Stomach smooth muscle (tissue), 2 donors: Measurements from ENCODE around the gene DST.

ENCODE experiments used
- H3K27ac ChIP-seq: one replicate; pipeline ENCODE4 v1.7.0; 2013; ENCODE audit warnings: mild to moderate bottlenecking, low read length, inconsistent platforms
- H3K27me3 ChIP-seq, 2 donors: one replicate each; pipeline ENCODE4 v1.7.0; 2013; ENCODE audit warnings: low read length in 2 of 2; ENCODE audit not compliant: insufficient read depth in 2 of 2, control insufficient read depth in 1 of 2
- H3K36me3 ChIP-seq, 2 donors: one replicate each; pipeline ENCODE4 v1.7.0; 2013; ENCODE audit warnings: low read length in 2 of 2; ENCODE audit not compliant: control insufficient read depth in 2 of 2, insufficient read depth in 2 of 2
- H3K4me1 ChIP-seq: one replicate; pipeline ENCODE4 v1.7.0; 2013; ENCODE audit warnings: low read length; ENCODE audit not compliant: control insufficient read depth, insufficient read depth
- H3K4me3 ChIP-seq, 2 donors: one replicate each; pipeline ENCODE4 v1.7.0; 2013; ENCODE audit warnings: low read length in 2 of 2
- H3K9ac ChIP-seq, 2 donors: one replicate each; pipeline ENCODE4 v1.7.0; 2013; ENCODE audit warnings: low read length in 2 of 2, mild to moderate bottlenecking in 1 of 2
- H3K9me3 ChIP-seq, 2 donors: one replicate each; pipeline ENCODE4 v1.7.0; 2013; ENCODE audit warnings: low read length in 2 of 2; ENCODE audit not compliant: control insufficient read depth in 2 of 2
- donor health status: healthy.
- donor health status: Pancreatic carcinoma.

DST gene

DNA sequence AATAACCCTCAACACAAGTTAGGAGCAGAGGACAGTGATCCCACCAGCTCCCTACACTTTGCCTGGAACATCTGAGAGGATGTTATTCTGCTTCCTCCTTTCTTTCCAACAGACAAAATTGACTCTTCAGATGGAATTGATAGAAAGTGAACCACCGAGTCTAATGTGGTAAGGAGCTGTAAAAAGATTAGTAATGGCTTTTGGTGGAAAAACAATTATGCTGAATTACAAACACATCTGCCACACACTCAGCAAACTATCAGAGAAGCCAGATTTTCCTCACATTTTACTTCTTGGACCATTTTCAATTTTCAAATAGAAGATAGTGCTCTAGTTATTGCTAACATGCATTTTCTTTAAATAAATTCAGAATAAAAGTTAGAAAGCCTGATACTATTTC, 223.5 kb downstream of the DST start:
- Histone ChIP-seq H3K9ac (no peak overlapping the region), H3K27me3 (no peaks in the 10 kb centered on the region), H3K9me3 (no peaks in the 10 kb centered on the region), H3K36me3 (no peaks in the 10 kb centered on the region), H3K4me1 (peaks cover 5% of the 10 kb centered on the region), H3K27ac (no peak overlapping the region), H3K4me3 (no peak overlapping the region)

DNA sequence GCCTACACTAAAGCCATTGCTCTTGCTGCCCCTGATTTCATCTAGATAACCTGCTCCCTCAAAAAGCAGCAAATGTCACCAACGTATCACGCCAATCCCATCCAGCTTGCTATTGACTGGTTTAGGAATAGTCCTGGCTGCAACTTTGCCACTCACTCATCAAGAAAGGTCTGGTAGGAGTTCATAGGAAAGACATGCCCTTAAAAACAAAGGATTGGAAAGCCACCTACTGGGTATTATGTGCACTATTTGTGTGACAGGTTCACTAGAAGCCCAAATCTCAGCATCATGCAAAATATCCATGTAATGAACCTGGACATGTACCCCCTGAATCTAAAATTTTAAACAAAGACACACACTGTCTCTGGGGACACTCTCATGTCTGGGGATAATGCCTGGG, 224.9 kb downstream of the DST start:
- H3K27me3 ChIP-seq: no peaks in the 10 kb centered on the region
- no peaks in the 10 kb centered on the region for H3K4me1 ChIP-seq
- H3K36me3 ChIP-seq: no peaks in the 10 kb centered on the region
- H3K9ac ChIP-seq: no peak overlapping the region
- H3K9me3 ChIP-seq: no peaks in the 10 kb centered on the region
- H3K4me3 ChIP-seq: no peak overlapping the region
- H3K27ac ChIP-seq: no peak overlapping the region

DNA sequence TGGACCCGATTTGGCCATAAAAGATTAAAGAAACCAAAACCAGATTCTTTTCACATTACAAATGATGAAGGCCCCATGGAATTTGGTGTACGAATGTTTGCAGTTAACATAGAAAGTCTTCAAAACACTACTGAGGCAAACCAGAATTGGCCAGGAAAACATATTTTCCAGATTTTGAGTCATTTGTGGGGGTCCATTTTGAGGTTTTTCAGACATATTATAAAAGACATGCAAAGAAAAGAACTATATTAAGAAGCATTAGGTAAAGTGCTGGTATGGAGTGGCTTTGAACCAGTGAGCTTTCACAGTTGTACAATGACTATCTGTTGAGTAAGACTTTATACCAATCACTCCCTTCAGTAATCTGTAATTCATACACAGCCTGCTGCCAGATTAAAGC, 226.4 kb downstream of the DST start:
- H3K4me1 ChIP-seq: no peaks in the 10 kb centered on the region
- H3K36me3 ChIP-seq: no peaks in the 10 kb centered on the region
- H3K27ac ChIP-seq: no peak overlapping the region
- no peak overlapping the region for H3K4me3 ChIP-seq
- H3K9ac ChIP-seq: no peak overlapping the region
- no peaks in the 10 kb centered on the region for H3K27me3 ChIP-seq
- H3K9me3 ChIP-seq: no peaks in the 10 kb centered on the region

DNA sequence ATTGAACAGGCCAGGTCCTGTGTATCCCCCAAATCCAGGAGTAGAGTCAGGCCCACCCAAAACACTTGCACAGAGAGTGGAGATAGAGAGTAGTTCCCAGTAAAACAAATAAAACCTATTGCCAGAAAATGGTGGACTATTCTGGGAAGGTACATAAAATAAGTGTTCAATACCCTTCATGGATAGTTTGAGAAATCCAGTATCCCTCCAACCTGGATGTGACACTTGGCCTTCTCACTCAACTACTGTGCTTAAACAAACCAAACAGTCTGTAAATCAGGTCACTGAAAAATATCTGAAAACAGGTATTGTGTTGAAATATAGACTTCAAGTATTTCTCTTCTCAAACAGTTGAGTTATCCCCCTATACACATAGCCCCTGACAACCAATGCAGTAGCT, 233.7 kb downstream of the DST start:
- no peaks in the 10 kb centered on the region for H3K4me1 ChIP-seq

More for the DNA sequence above, 233.7 kb downstream of the DST start:
- Histone ChIP-seq H3K9me3 (no peaks in the 10 kb centered on the region), H3K27ac (no peak overlapping the region), H3K36me3 (no peaks in the 10 kb centered on the region), H3K4me3 (no peak overlapping the region), H3K27me3 (no peaks in the 10 kb centered on the region), H3K9ac (no peak overlapping the region)
